Upper lobe of left lung (tissue), 6 donors: ENCODE measurements around the gene REL. TPM values are rescaled to one million over a fixed set of nuclear protein-coding genes. Genes with fewer than 3 reads are reported as not detected.
"Not testable (repeated sequence)": the region's sequence is repeated elsewhere in the genome, so short reads cannot be mapped to it uniquely, and the experiment has no call there.

Experiments used
- ATAC-seq, 2 donors: fragments of 200-7000 bp; cut with Tn5 transposase; one replicate each; pipeline ENCODE4 v1.9.1; 2022; ENCODE audit warnings: mild to moderate bottlenecking in 2 of 2, moderate library complexity in 2 of 2; ENCODE audit not compliant: low FRiP score in 2 of 2
- DNase-seq, 2 donors: peaks; one replicate each; pipeline ENCODE4 v3.0.0-alpha.2; 2019 to 2020
- H3K27ac ChIP-seq, 4 donors: fragments of 200-600 bp; sonication (generic); one replicate each; pipeline ENCODE4 v1.5.1; 2016 to 2019
- H3K27me3 ChIP-seq, 4 donors: fragments of 200-600 bp; sonication (generic); one replicate each; pipeline ENCODE4 v1.5.1; 2017 to 2019
- H3K36me3 ChIP-seq, 4 donors: fragments of 200-600 bp; sonication (generic); one replicate each; pipeline ENCODE4 v1.5.1; 2016 to 2019
- H3K4me1 ChIP-seq, 4 donors: fragments of 200-600 bp; sonication (generic); one replicate each; pipeline ENCODE4 v1.5.1; 2018 to 2019
- H3K4me3 ChIP-seq, 4 donors: fragments of 200-600 bp; sonication (generic); one replicate each; pipeline ENCODE4 v1.5.1; 2017 to 2019; ENCODE audit warnings: mild to moderate bottlenecking in 2 of 4, moderate library complexity in 1 of 4
- H3K9me3 ChIP-seq, 4 donors: fragments of 200-600 bp; sonication (generic); one replicate each; pipeline ENCODE4 v1.5.1; 2018 to 2019
- CTCF ChIP-seq, 6 experiments: fragments of 450-650 bp in 4 of 6; fragments of 200-600 bp in 2 of 6; sonication (generic) in 2 of 6; IDR thresholded peaks; one replicate each; pipeline ENCODE4 v1.5.1; 2016 to 2019; ENCODE audit warnings: antibody characterized with exemption in 6 of 6
- EP300 ChIP-seq, 4 donors: sonication (generic); formaldehyde crosslinking; IDR thresholded peaks; one replicate each; pipeline ENCODE4 v1.5.1; 2017; ENCODE audit warnings: antibody characterized with exemption in 4 of 4, control low read depth in 2 of 4
- POLR2A ChIP-seq, 4 donors: fragments of 450-650 bp; IDR thresholded peaks; one replicate each; pipeline ENCODE4 v1.5.1; 2016 to 2017; ENCODE audit warnings: antibody characterized with exemption in 4 of 4, mild to moderate bottlenecking in 2 of 4
- POLR2AphosphoS5 ChIP-seq, 2 donors: sonication (generic); formaldehyde crosslinking; IDR thresholded peaks; one replicate each; pipeline ENCODE4 v1.5.1; 2017; ENCODE audit warnings: antibody characterized with exemption in 2 of 2
- WGBS, 2 donors: methylation state at CpG; one replicate each; pipeline ENCODE4 v1.1.5; 2017 to 2018; 5-methylcytosine and 5-hydroxymethylcytosine counted together
- total RNA-seq, 6 donors: library from RNA; depleted of rRNA in 4 of 6; stranded (reverse); fragments of >200 nt in 4 of 6; gene quantifications; one replicate each; pipeline versions ENCODE4 v1.1.0 to v1.2.1, GENCODE V29; 2016 to 2021
- donor health status: DM: no; HTN: no; CAD: no; lungs with moderate emphysema.
- donor health status: DM: no; HTN: yes; CAD: no; lungs with severe emphysema.

The REL gene
- total RNA-seq, 6 donors from 2014 or later = 17.8 to 49.5 (median 29.6) TPM

- WGBS, 2 donors = 91 to 94% methylated on average over 2 of the region's 2 CpGs
- Histone ChIP-seq H3K36me3 (peaks cover 5 to 57% (median 24%) of the 10 kb centered on the region in 4 donors), H3K4me1 (no peaks in the 10 kb centered on the region), H3K27me3 (no peaks in the 10 kb centered on the region), H3K27ac (no peak overlapping the region), H3K4me3 (no peak overlapping the region), H3K9me3 (no peaks in the 10 kb centered on the region)
- TF ChIP-seq EP300 (IDR thresholded peaks at IDR 0.05) = no peak
- no peak for TF ChIP-seq CTCF (IDR thresholded peaks at IDR 0.05)
- TF ChIP-seq POLR2A (IDR thresholded peaks at IDR 0.05) = no peak
- TF ChIP-seq POLR2AphosphoS5 (IDR thresholded peaks at IDR 0.05) = no peak
- DNase-seq = no peak
- no peak for ATAC-seq
These were observed 25.0 kb downstream of the REL start for GRCh38 chr2:60906395-60906794.

GRCh38 chr2:60907329-60907728 lies 26.0 kb downstream of the REL start:
- WGBS, 2 donors = 91 to 98% methylated on average over 8 of the region's 8 CpGs
- H3K27ac ChIP-seq = no peak overlapping the region
- ATAC-seq (no peak), DNase-seq (no peak)
- H3K9me3 ChIP-seq = no peaks in the 10 kb centered on the region
- no peak for TF ChIP-seq EP300 (IDR thresholded peaks at IDR 0.05)
- no peak for TF ChIP-seq POLR2AphosphoS5 (IDR thresholded peaks at IDR 0.05)
- TF ChIP-seq POLR2A (IDR thresholded peaks at IDR 0.05) = no peak
- TF ChIP-seq CTCF (IDR thresholded peaks at IDR 0.05) = no peak
- H3K27me3 ChIP-seq = no peaks in the 10 kb centered on the region
- no peaks in the 10 kb centered on the region for H3K4me1 ChIP-seq
- H3K4me3 ChIP-seq = no peak overlapping the region
- peaks cover 5 to 47% (median 21%) of the 10 kb centered on the region in 4 donors for H3K36me3 ChIP-seq

GRCh38 chr2:60925994-60926740 lies 44.8 kb downstream of the REL start:
- DNase-seq = no peak
- H3K9me3 ChIP-seq = no peaks in the 10 kb centered on the region
- H3K27ac ChIP-seq = peak overlapping the region; percentile 2 to 68 (median 33)
- ATAC-seq = peak; percentile 51 to 65
- peaks cover 2 to 47% (median 21%) of the 10 kb centered on the region in 4 donors for H3K36me3 ChIP-seq
- H3K4me1 ChIP-seq = peaks cover 5 to 15% (median 10%) of the 10 kb centered on the region in 4 donors
- no peaks in the 10 kb centered on the region for H3K27me3 ChIP-seq
- no peak overlapping the region for H3K4me3 ChIP-seq
- no peak for TF ChIP-seq CTCF (IDR thresholded peaks at IDR 0.05)
- 73 to 75% methylated on average over 7 of the region's 7 CpGs for WGBS, 2 donors

GRCh38 chr2:60926741-60927552 lies 45.6 kb downstream of the REL start:
- H3K36me3 ChIP-seq = peaks cover 2 to 41% (median 17%) of the 10 kb centered on the region in 4 donors
- no peaks in the 10 kb centered on the region for H3K27me3 ChIP-seq
- no peaks in the 10 kb centered on the region for H3K9me3 ChIP-seq
- 34 to 61% methylated on average over 3 of the region's 3 CpGs for WGBS, 2 donors
- H3K4me1 ChIP-seq = peaks cover 5 to 15% (median 10%) of the 10 kb centered on the region in 4 donors
- peak overlapping the region; percentile 2 to 68 (median 33) for H3K27ac ChIP-seq
- ATAC-seq (peak; percentile 77 to 86), DNase-seq (peak in 1 of 2 donors; percentile 48)
- no peak overlapping the region for H3K4me3 ChIP-seq
- TF ChIP-seq POLR2AphosphoS5 (IDR thresholded peaks at IDR 0.05) = peak in 1 of 2 donors; percentile 51
- no peak for TF ChIP-seq CTCF (IDR thresholded peaks at IDR 0.05)
- TF ChIP-seq EP300 (IDR thresholded peaks at IDR 0.05) = no peak
- TF ChIP-seq POLR2A (IDR thresholded peaks at IDR 0.05) = no peak

GRCh38 chr2:60932061-60932460 lies 50.7 kb downstream of the REL start:
- DNase-seq, ATAC-seq, H3K36me3 ChIP-seq, H3K4me3 ChIP-seq, H3K27ac ChIP-seq, H3K9me3 ChIP-seq, H3K27me3 ChIP-seq: not testable (repeated sequence)
- peaks cover 0 to 10% (median 4%) of the 10 kb centered on the region in 4 donors for H3K4me1 ChIP-seq
- 93 to 94% methylated on average over 5 of the region's 5 CpGs for WGBS, 2 donors
